Stimulated activated CD4-positive, alpha-beta T cell treated with anti-CD3 and anti-CD28 coated beads, Interleukin-12 subunit alpha, Interleukin-12 subunit beta, amount 100 ng/mL, for 4 hours (primary cell): ENCODE measurements around the gene ACOT11.
"Not testable (repeated sequence)": the region's sequence is repeated elsewhere in the genome, so short reads cannot be mapped to it uniquely, and the experiment has no call there.

Source experiments
- DNase-seq: peaks from one replicate; pipeline ENCODE4 v3.0.0-alpha.2; 2020

The ACOT11 gene

GRCh38 chr1:54611621-54612020, 63.6 kb downstream of the ACOT11 start:
- DNase-seq, result no peak

GRCh38 chr1:54614024-54614423, 66.0 kb downstream of the ACOT11 start:
- no peak for DNase-seq

GRCh38 chr1:54614563-54614962, 66.5 kb downstream of the ACOT11 start:
- no peak for DNase-seq

GRCh38 chr1:54615531-54616279, 67.7 kb downstream of the ACOT11 start:
- DNase-seq, result no peak

GRCh38 chr1:54619749-54620148, 71.7 kb downstream of the ACOT11 start:
- DNase-seq, result no peak

GRCh38 chr1:54623216-54624007, 75.4 kb downstream of the ACOT11 start, which contains the start of gene FAM151A:
TSS of gene FAM151A (minus strand) at chr1:54623525. CDS start at chr1:54623395, 130 bp downstream.
- no peak for DNase-seq

- no peak for DNase-seq
These were observed 76.7 kb downstream of the ACOT11 start for GRCh38 chr1:54624466-54625464.

GRCh38 chr1:54627196-54627595, 79.2 kb downstream of the ACOT11 start:
- no peak for DNase-seq

GRCh38 chr1:54635804-54636203, 87.8 kb downstream of the ACOT11 start:
- not testable (repeated sequence) for DNase-seq

GRCh38 chr1:54636461-54637446, 88.7 kb downstream of the ACOT11 start:
- DNase-seq, result not testable (repeated sequence)

GRCh38 chr1:54640361-54640760, 92.3 kb downstream of the ACOT11 start:
- no peak for DNase-seq

- no peak for DNase-seq
These were observed 93.1 kb downstream of the ACOT11 start, which contains the start of gene MROH7 for GRCh38 chr1:54640863-54641836. TSS of gene MROH7 (plus strand) at chr1:54641786. CDS start at chr1:54652927, 11,141 bp downstream.

- DNase-seq, result no peak
These were observed 95.7 kb downstream of the ACOT11 start for GRCh38 chr1:54643736-54644135.

GRCh38 chr1:54645806-54646676, 98.0 kb downstream of the ACOT11 start:
- DNase-seq, result no peak

- DNase-seq, result no peak
These were observed 101.3 kb downstream of the ACOT11 start for GRCh38 chr1:54649130-54649898.

- DNase-seq, result no peak
These were observed 101.9 kb downstream of the ACOT11 start for GRCh38 chr1:54649921-54650320.

GRCh38 chr1:54650417-54650816, 102.4 kb downstream of the ACOT11 start:
- no peak for DNase-seq

- no peak for DNase-seq
These were observed 103.6 kb downstream of the ACOT11 start for GRCh38 chr1:54651608-54652007.
